Right lobe of liver (tissue), 6 donors: ENCODE measurements around the gene FAM216A. TPM values are rescaled to one million over a fixed set of nuclear protein-coding genes. Genes with fewer than 3 reads are reported as not detected.

Source experiments
- ATAC-seq, 4 donors: fragments of 200-7000 bp; cut with Tn5 transposase; one replicate each; pipeline ENCODE4 v1.9.1; 2020; ENCODE audit warnings: mild to moderate bottlenecking in 4 of 4, moderate library complexity in 4 of 4
- DNase-seq, 3 donors: peaks; one replicate each; pipeline ENCODE4 v3.0.0-alpha.2; 2020
- H3K27ac ChIP-seq, 3 donors: fragments of 200-600 bp; one replicate each; pipeline ENCODE4 v1.8.0; 2022
- H3K27me3 ChIP-seq, 2 donors: fragments of 200-600 bp; one replicate each; pipeline ENCODE4 v1.8.0; 2022
- H3K36me3 ChIP-seq, 4 donors: fragments of 200-600 bp; sonication (generic) in 1 of 4; one replicate each; pipeline versions ENCODE4 v1.5.1 to v1.8.0; 2017 to 2022; ENCODE audit warnings: control low read depth in 1 of 4
- H3K4me1 ChIP-seq, 4 donors: fragments of 200-600 bp; sonication (generic) in 1 of 4; one replicate each; pipeline versions ENCODE4 v1.5.1 to v1.8.0; 2017 to 2022; ENCODE audit warnings: control low read depth in 1 of 4
- H3K4me3 ChIP-seq, 3 donors: fragments of 200-600 bp; one replicate each; pipeline ENCODE4 v1.8.0; 2022
- H3K9me3 ChIP-seq, 4 donors: fragments of 200-600 bp; sonication (generic) in 1 of 4; one replicate each; pipeline versions ENCODE4 v1.5.1 to v1.8.0; 2017 to 2022; ENCODE audit warnings: control low read depth in 1 of 4
- POLR2A ChIP-seq: fragments of 450-650 bp; IDR thresholded peaks from one replicate; pipeline ENCODE4 v1.6.1; 2017; ENCODE audit warnings: antibody characterized with exemption, mild to moderate bottlenecking
- WGBS: methylation state at CpG from one replicate; pipeline ENCODE4 v1.1.6; 2018; ENCODE audit warnings: low coverage, low lambda C conversion rate; ENCODE audit not compliant: insufficient coverage; ENCODE audit errors: missing lambda C conversion rate; 5-methylcytosine and 5-hydroxymethylcytosine counted together
- intact Hi-C, 2 donors: fragments of 100-400 bp; cut with DNase I; formaldehyde crosslinking; loops; one replicate each; pipeline versions ENCODE4 v1.11.2 to v1.14.1; 2022
- total RNA-seq, 6 experiments: library from RNA; depleted of rRNA in 2 of 6; stranded (reverse); fragments of >200 nt in 2 of 6; fragmentation: NEBNext Ultra II Directional in 3 of 6; extraction: Animal tissue kit (Norgen Biotek cat#: 25700) in 3 of 6; gene quantifications; one replicate each; pipeline versions ENCODE4 v1.1.0 to v1.2.4, GENCODE V29; 2016 to 2023
- TF ChIP-seq, protein P1 (sequence below), 4 donors: fragments of 200-600 bp in 3 of 4; fragments of 450-650 bp in 1 of 4; IDR thresholded peaks; one replicate each; pipeline versions ENCODE4 v1.5.1 to v1.8.0; 2016 to 2022; ENCODE audit warnings: antibody characterized with exemption in 4 of 4, mild to moderate bottlenecking in 2 of 4
- donor health status: DM: no; HTN: yes; CAD: no.
- donor health status: DM: no; HTN: no; CAD: no.
- donor health status: DM: no; HTN: no; CAD: no.
- donor health status: DM: no; HTN: yes; CAD: no.
- donor health status: DM: no; HTN: yes; CAD: no.

FAM216A gene
- total RNA-seq, 6 experiments from 2014 or later, result 1.1 to 9.9 (median 3.1) TPM

DNA sequence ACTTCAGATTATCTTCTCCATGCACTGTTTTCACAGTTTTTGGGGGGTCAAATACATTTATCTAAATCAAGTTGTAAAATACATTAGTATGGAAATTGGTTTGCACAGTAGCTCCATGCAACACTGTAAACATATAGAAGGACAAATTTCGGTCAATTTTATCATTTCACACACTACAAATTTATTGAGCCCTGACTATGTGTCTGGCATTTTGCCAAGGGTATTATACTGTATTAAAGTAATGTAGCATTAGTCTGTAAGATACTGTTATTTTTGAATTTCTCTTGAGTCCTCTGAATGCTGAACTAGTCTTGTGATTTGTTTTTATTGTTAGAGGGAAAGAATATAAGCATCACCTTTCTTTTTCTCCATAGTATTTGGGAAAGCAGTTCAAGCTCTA is 34.8 kb downstream of the FAM216A start:
- Histone ChIP-seq H3K4me1 (peaks cover 0 to 27% (median 12%) of the 10 kb centered on the region in 4 donors), H3K27ac (no peak overlapping the region), H3K9me3 (no peaks in the 10 kb centered on the region), H3K4me3 (no peak overlapping the region), H3K36me3 (no peaks in the 10 kb centered on the region), H3K27me3 (no peaks in the 10 kb centered on the region)
- no peak for TF ChIP-seq POLR2A
- TF ChIP-seq, protein P1, sequence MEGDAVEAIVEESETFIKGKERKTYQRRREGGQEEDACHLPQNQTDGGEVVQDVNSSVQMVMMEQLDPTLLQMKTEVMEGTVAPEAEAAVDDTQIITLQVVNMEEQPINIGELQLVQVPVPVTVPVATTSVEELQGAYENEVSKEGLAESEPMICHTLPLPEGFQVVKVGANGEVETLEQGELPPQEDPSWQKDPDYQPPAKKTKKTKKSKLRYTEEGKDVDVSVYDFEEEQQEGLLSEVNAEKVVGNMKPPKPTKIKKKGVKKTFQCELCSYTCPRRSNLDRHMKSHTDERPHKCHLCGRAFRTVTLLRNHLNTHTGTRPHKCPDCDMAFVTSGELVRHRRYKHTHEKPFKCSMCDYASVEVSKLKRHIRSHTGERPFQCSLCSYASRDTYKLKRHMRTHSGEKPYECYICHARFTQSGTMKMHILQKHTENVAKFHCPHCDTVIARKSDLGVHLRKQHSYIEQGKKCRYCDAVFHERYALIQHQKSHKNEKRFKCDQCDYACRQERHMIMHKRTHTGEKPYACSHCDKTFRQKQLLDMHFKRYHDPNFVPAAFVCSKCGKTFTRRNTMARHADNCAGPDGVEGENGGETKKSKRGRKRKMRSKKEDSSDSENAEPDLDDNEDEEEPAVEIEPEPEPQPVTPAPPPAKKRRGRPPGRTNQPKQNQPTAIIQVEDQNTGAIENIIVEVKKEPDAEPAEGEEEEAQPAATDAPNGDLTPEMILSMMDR (IDR thresholded peaks at IDR 0.05), result no peak
- ATAC-seq, result no peak
- 88% methylated on average over 1 of the region's 1 CpG for WGBS
- no peak for DNase-seq
- intact Hi-C loops, result loop anchor here in 1 of 2 donors (10.0 kb wide), 1 partner anchor 101 kb away; no protein-coding TSS in a partner anchor

DNA sequence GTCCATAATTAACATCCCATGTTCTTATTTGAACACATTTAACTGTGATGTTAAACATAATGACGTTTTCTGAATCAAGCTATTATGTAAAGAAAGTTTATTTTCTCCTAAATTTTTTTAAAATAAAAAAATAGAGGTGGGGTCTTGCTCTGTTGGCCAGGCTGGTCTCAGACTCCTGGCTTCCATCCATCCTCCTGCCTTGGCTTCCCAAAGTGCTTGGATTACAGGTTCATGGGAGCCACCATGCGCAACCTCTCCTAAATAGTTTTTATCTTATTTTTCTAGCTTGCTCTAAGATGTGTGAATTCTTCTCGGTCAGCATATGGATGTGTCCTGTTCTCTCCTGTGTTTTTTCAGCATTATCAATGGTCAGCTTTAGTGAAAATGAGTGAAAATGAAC is 36.7 kb downstream of the FAM216A start:
- intact Hi-C loops, result loop anchor here (5.0 to 10.0 kb wide), 2 partner anchors 97 to 99 kb away; no protein-coding TSS in a partner anchor
- 71% methylated on average over 3 of the region's 3 CpGs for WGBS
- H3K4me1 ChIP-seq, result peaks cover 0 to 11% (median 4%) of the 10 kb centered on the region in 4 donors
- H3K4me3 ChIP-seq, result no peak overlapping the region
- no peaks in the 10 kb centered on the region for H3K9me3 ChIP-seq
- DNase-seq, result no peak
- H3K27me3 ChIP-seq, result no peaks in the 10 kb centered on the region
- no peak overlapping the region for H3K27ac ChIP-seq
- ATAC-seq, result no peak
- no peaks in the 10 kb centered on the region for H3K36me3 ChIP-seq
- TF ChIP-seq, protein P1 (IDR thresholded peaks at IDR 0.05), result no peak
- no peak for TF ChIP-seq POLR2A

DNA sequence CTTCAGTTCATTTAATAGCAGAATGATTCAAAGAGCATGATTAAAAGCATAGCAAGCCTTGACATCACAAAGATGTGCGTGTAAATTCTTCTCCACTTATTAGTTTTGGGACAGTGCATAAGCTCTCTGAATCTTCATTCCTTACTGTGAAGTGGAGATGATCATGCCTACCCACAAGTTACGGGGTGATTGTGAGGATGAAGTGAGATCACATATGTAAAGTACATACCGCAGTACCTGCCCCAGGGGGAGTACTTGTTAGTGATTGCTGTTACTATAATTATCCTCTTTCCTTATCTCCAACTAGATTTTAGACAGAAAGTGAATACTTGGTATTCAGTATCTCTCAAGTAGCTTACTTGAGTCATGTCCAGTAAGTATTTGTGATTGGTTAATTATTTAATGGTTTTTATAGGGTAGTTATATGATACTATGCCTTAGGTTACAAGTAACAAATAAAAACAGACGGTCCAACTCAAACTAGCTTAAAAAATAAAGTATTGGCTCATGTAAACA is 39.5 kb downstream of the FAM216A start:
- no peak overlapping the region for H3K4me3 ChIP-seq
- intact Hi-C loops, result loop anchor here (5.0 to 10.0 kb wide), 2 partner anchors 94 to 97 kb away; no protein-coding TSS in a partner anchor
- no peak for TF ChIP-seq POLR2A
- TF ChIP-seq, protein P1 (IDR thresholded peaks at IDR 0.05), result no peak
- WGBS, result 68% methylated on average over 4 of the region's 4 CpGs
- ATAC-seq (no peak), DNase-seq (no peak)
- H3K9me3 ChIP-seq, result no peaks in the 10 kb centered on the region
- no peaks in the 10 kb centered on the region for H3K27me3 ChIP-seq
- H3K27ac ChIP-seq, result no peak overlapping the region
- H3K36me3 ChIP-seq, result no peaks in the 10 kb centered on the region
- H3K4me1 ChIP-seq, result no peaks in the 10 kb centered on the region

DNA sequence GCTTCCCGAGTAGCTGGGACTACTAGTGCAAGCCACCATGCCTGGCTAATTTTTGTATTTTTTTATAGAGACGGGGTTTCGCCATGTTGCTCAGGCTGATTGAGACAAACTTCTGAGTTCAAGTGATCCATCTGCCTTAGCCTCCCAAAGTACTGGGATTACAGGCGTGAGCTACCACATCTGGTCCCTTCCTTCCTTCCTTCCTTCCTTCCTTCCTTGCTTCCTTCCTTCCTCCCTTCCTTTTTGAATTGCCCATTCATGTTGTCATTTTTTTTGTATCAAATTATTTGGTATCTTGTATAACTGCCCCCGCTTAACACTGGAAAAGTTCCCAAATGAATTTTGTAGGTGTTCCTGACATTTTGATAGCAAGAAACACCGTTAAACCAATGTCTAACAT is 45.2 kb downstream of the FAM216A start:
- no peaks in the 10 kb centered on the region for H3K4me1 ChIP-seq
- ATAC-seq, result no peak
- DNase-seq, result no peak
- intact Hi-C loops, result loop anchor here in 1 of 2 donors (10.0 kb wide), 1 partner anchor 59 kb away; the partner anchor contains the start of gene ARPC3
- H3K27me3 ChIP-seq, result no peaks in the 10 kb centered on the region
- 69% methylated on average over 6 of the region's 6 CpGs for whole genome bisulfite sequencing
- H3K27ac ChIP-seq, result no peak overlapping the region
- no peaks in the 10 kb centered on the region for H3K36me3 ChIP-seq
- H3K4me3 ChIP-seq, result no peak overlapping the region
- TF ChIP-seq POLR2A, result no peak
- TF ChIP-seq, protein P1 (IDR thresholded peaks at IDR 0.05), result no peak
- H3K9me3 ChIP-seq, result no peaks in the 10 kb centered on the region
